Gastrocnemius medialis (tissue), 4 donors: ENCODE data around the gene VPS41. TPM values are rescaled to one million over a fixed set of nuclear protein-coding genes. Genes with fewer than 3 reads are reported as not detected.

Source experiments
- ATAC-seq, 2 donors: fragments of 150-250 bp; one replicate each; pipeline ENCODE4 v1.9.1; 2016
- DNase-seq, 2 donors: peaks; one replicate each; pipeline ENCODE4 v3.0.0-alpha.2; 2019
- H3K27ac ChIP-seq, 4 donors: fragments of 200-600 bp; sonication (generic); 1 replicate in 1 of 4; 2 replicates in 3 of 4; pipeline ENCODE4 v1.5.1; 2016 to 2018; ENCODE audit warnings: mild to moderate bottlenecking in 2 of 4, moderate library complexity in 1 of 4
- H3K27me3 ChIP-seq, 3 donors: fragments of 200-600 bp; sonication (generic) in 2 of 3; 1 replicate in 1 of 3; 2 replicates in 2 of 3; pipeline versions ENCODE4 v1.5.1 to v1.6.0; 2016 to 2019; ENCODE audit warnings: mild to moderate bottlenecking in 1 of 3, moderate library complexity in 1 of 3
- H3K36me3 ChIP-seq, 2 donors: fragments of 200-600 bp; sonication (generic) in 1 of 2; one replicate each; pipeline ENCODE4 v1.5.1; 2017 to 2018
- H3K4me1 ChIP-seq, 2 donors: fragments of 200-600 bp; sonication (generic) in 1 of 2; one replicate each; pipeline ENCODE4 v1.5.1; 2016 to 2017; ENCODE audit warnings: mild to moderate bottlenecking in 2 of 2
- H3K4me3 ChIP-seq, 4 donors: fragments of 200-600 bp; sonication (generic) in 3 of 4; 1 replicate in 1 of 4; 2 replicates in 3 of 4; pipeline ENCODE4 v1.5.1; 2016 to 2019; ENCODE audit warnings: mild to moderate bottlenecking in 2 of 4
- H3K9me3 ChIP-seq, 3 donors: fragments of 200-600 bp; sonication (generic) in 2 of 3; 1 replicate in 1 of 3; 2 replicates in 2 of 3; pipeline ENCODE4 v1.5.1; 2016 to 2019
- CTCF ChIP-seq, 5 experiments: fragments of 450-650 bp in 3 of 5; fragments of 200-600 bp in 2 of 5; sonication (generic) in 2 of 5; IDR thresholded peaks in 4 of 5; conservative IDR thresholded peaks in 1 of 5; 1 replicate in 4 of 5; 2 replicates in 1 of 5; pipeline ENCODE4 v1.5.1; 2016 to 2019; ENCODE audit warnings: antibody characterized with exemption in 5 of 5, mild to moderate bottlenecking in 3 of 5, moderate library complexity in 3 of 5
- POLR2A ChIP-seq, 2 donors: fragments of 450-650 bp; IDR thresholded peaks; one replicate each; pipeline ENCODE4 v1.6.1; 2017; ENCODE audit warnings: antibody characterized with exemption in 2 of 2, mild to moderate bottlenecking in 2 of 2, moderate library complexity in 2 of 2
- in situ Hi-C, 4 donors: fragments of 200-750 bp; cut with MboI; loops; one replicate each; pipeline versions ENCODE4 v1.15.0 to v1.8.0; 2017; ENCODE audit warnings: low sequenced_read_pairs in 4 of 4
- intact Hi-C: fragments of 100-400 bp; cut with DNase I; formaldehyde crosslinking; loops from one replicate; pipeline ENCODE4 v1.15.1; 2023; ENCODE audit warnings: low total_unique reads
- total RNA-seq, 4 donors: library from RNA; depleted of rRNA; stranded (reverse); fragments of >200 nt; gene quantifications; one replicate each; pipeline versions ENCODE4 v1.1.0 to v1.2.3, GENCODE V29; 2016

VPS41 gene
- total RNA-seq, 4 donors from 2014 or later, result 6.3 to 15.3 (median 11.6) TPM

GRCh38 chr7:38753347-38753746 is 155.6 kb downstream of the VPS41 start:
- Histone ChIP-seq H3K4me1 (peaks cover 0 to 9% of the 10 kb centered on the region in 2 donors), H3K4me3 (no peak overlapping the region), H3K36me3 (peaks cover 0 to 15% of the 10 kb centered on the region in 2 donors), H3K27me3 (no peaks in the 10 kb centered on the region), H3K27ac (peak overlapping the region in 2 of 4 donors; percentile 48 to 55), H3K9me3 (no peaks in the 10 kb centered on the region)
- in situ Hi-C loops (no loop called here), intact Hi-C loops (loop anchor here (10.0 kb wide), 1 partner anchor 349 kb away; no protein-coding TSS in a partner anchor)
- DNase-seq, result peak; percentile 3 to 29
- TF ChIP-seq CTCF (IDR thresholded peaks at IDR 0.05 in 4 of 5, conservative IDR thresholded peaks at IDR 0.05 in 1 of 5) (no peak), POLR2A (IDR thresholded peaks at IDR 0.05) (no peak)
- ATAC-seq, result peak; percentile 92 to 97

- Histone ChIP-seq H3K9me3 (no peaks in the 10 kb centered on the region), H3K27ac (no peak overlapping the region), H3K4me3 (no peak overlapping the region), H3K27me3 (no peaks in the 10 kb centered on the region), H3K36me3 (peaks cover 0 to 7% of the 10 kb centered on the region in 2 donors), H3K4me1 (peaks cover 0 to 9% of the 10 kb centered on the region in 2 donors)
- in situ Hi-C loops, result no loop called here
- TF ChIP-seq CTCF (IDR thresholded peaks at IDR 0.05 in 4 of 5, conservative IDR thresholded peaks at IDR 0.05 in 1 of 5), result no peak
- TF ChIP-seq POLR2A (IDR thresholded peaks at IDR 0.05), result no peak
- DNase-seq (no peak), ATAC-seq (no peak)
- intact Hi-C loops, result loop anchor here (10.0 kb wide), 1 partner anchor 347 kb away; no protein-coding TSS in a partner anchor
Measured at GRCh38 chr7:38751416-38751815, 157.6 kb downstream of the VPS41 start.

- no peak for ATAC-seq
- no peaks in the 10 kb centered on the region for H3K27me3 ChIP-seq
- peaks cover 0 to 18% of the 10 kb centered on the region in 2 donors for H3K36me3 ChIP-seq
- no peaks in the 10 kb centered on the region for H3K9me3 ChIP-seq
- DNase-seq, result no peak
- no peak overlapping the region for H3K4me3 ChIP-seq
- TF ChIP-seq POLR2A (IDR thresholded peaks at IDR 0.05) (no peak), CTCF (IDR thresholded peaks at IDR 0.05 in 4 of 5, conservative IDR thresholded peaks at IDR 0.05 in 1 of 5) (no peak)
- H3K27ac ChIP-seq, result no peak overlapping the region
- intact Hi-C loops (no loop called here), in situ Hi-C loops (no loop called here)
- H3K4me1 ChIP-seq, result peaks cover 0 to under 1% of the 10 kb centered on the region in 2 donors
Measured at GRCh38 chr7:38748056-38748610, 160.9 kb downstream of the VPS41 start.

GRCh38 chr7:38746438-38746837 is 162.6 kb downstream of the VPS41 start:
- Histone ChIP-seq H3K4me1 (no peaks in the 10 kb centered on the region), H3K4me3 (no peak overlapping the region), H3K27ac (no peak overlapping the region), H3K36me3 (peaks cover 0 to 35% of the 10 kb centered on the region in 2 donors), H3K9me3 (no peaks in the 10 kb centered on the region), H3K27me3 (no peaks in the 10 kb centered on the region)
- ATAC-seq (no peak), DNase-seq (no peak)
- no peak for TF ChIP-seq POLR2A (IDR thresholded peaks at IDR 0.05)
- no peak for TF ChIP-seq CTCF (IDR thresholded peaks at IDR 0.05 in 4 of 5, conservative IDR thresholded peaks at IDR 0.05 in 1 of 5)
- intact Hi-C loops, result no loop called here
- in situ Hi-C loops, result no loop called here

- in situ Hi-C loops, result no loop called here
- peaks cover 0 to 41% of the 10 kb centered on the region in 2 donors for H3K36me3 ChIP-seq
- TF ChIP-seq POLR2A (IDR thresholded peaks at IDR 0.05) (no peak), CTCF (IDR thresholded peaks at IDR 0.05 in 4 of 5, conservative IDR thresholded peaks at IDR 0.05 in 1 of 5) (no peak)
- H3K9me3 ChIP-seq, result no peaks in the 10 kb centered on the region
- ATAC-seq (no peak), DNase-seq (no peak)
- H3K4me1 ChIP-seq, result no peaks in the 10 kb centered on the region
- no peak overlapping the region for H3K27ac ChIP-seq
- H3K27me3 ChIP-seq, result no peaks in the 10 kb centered on the region
- intact Hi-C loops, result no loop called here
- H3K4me3 ChIP-seq, result no peak overlapping the region
Measured at GRCh38 chr7:38744746-38745145, 164.2 kb downstream of the VPS41 start.
